ENCODE results near the gene PDE4A.
A peak's percentile ranks its signal among the peaks of the same experiment; 100 is the strongest.
"Not testable (repeated sequence)": the region's sequence is repeated elsewhere in the genome, so short reads cannot be mapped to it uniquely, and the experiment has no call there.

PDE4A gene

GRCh38 chr19:10454267-10454666 lies 33.9 kb downstream of the PDE4A start:
- no peak overlapping the region for H3K27ac ChIP-seq
- TF ChIP-seq CTCF (IDR thresholded peaks at IDR 0.05), result no peak

GRCh38 chr19:10458733-10459132 lies 38.4 kb downstream of the PDE4A start:
- H3K27ac ChIP-seq, result not testable (repeated sequence)

- H3K27ac ChIP-seq, result no peak overlapping the region
- TF ChIP-seq CTCF (IDR thresholded peaks at IDR 0.05), result no peak
- no peak for TF ChIP-seq ZFX (IDR thresholded peaks at IDR 0.05; ENCODE audit: borderline replicate concordance)
These were observed 40.3 kb downstream of the PDE4A start for GRCh38 chr19:10460714-10461046.

- H3K27ac ChIP-seq, result peak overlapping the region; percentile 46
- no peak for TF ChIP-seq ZFX (IDR thresholded peaks at IDR 0.05; ENCODE audit: borderline replicate concordance)
These were observed 41.0 kb downstream of the PDE4A start for GRCh38 chr19:10461047-10461949.

GRCh38 chr19:10462042-10462441 lies 41.7 kb downstream of the PDE4A start:
- peak overlapping the region; percentile 46; the same call in 1 of the 2 replicates for H3K27ac ChIP-seq

- no peak for TF ChIP-seq ZFX (IDR thresholded peaks at IDR 0.05; ENCODE audit: borderline replicate concordance)
- TF ChIP-seq CTCF (IDR thresholded peaks at IDR 0.05), result no peak
- no peak overlapping the region for H3K27ac ChIP-seq
These were observed 42.2 kb downstream of the PDE4A start for GRCh38 chr19:10462557-10462956.

GRCh38 chr19:10464456-10464855 lies 44.1 kb downstream of the PDE4A start:
- no peak overlapping the region for H3K27ac ChIP-seq
- TF ChIP-seq CTCF (IDR thresholded peaks at IDR 0.05) (no peak), ZFX (IDR thresholded peaks at IDR 0.05; ENCODE audit: borderline replicate concordance) (no peak)

GRCh38 chr19:10467104-10467706 lies 46.9 kb downstream of the PDE4A start:
- H3K27ac ChIP-seq, result no peak overlapping the region
- no peak for TF ChIP-seq CTCF (IDR thresholded peaks at IDR 0.05)
- TF ChIP-seq ZFX (IDR thresholded peaks at IDR 0.05; ENCODE audit: borderline replicate concordance), result no peak

- TF ChIP-seq ZFX (IDR thresholded peaks at IDR 0.05; ENCODE audit: borderline replicate concordance), result no peak
- TF ChIP-seq CTCF (IDR thresholded peaks at IDR 0.05), result no peak
- H3K27ac ChIP-seq, result no peak overlapping the region
These were observed 47.8 kb downstream of the PDE4A start for GRCh38 chr19:10468133-10468532.
